ENCODE results near the gene CCDC40. TPM values are rescaled to one million over a fixed set of nuclear protein-coding genes. Genes with fewer than 3 reads are reported as not detected.

CCDC40 gene
- total and polyA plus RNA-seq, 2 of the 13 experiments (the other 11 are each of a cell fraction or from before 2014, with no cell fraction given), result 4.1 to 5.5 TPM

DNA sequence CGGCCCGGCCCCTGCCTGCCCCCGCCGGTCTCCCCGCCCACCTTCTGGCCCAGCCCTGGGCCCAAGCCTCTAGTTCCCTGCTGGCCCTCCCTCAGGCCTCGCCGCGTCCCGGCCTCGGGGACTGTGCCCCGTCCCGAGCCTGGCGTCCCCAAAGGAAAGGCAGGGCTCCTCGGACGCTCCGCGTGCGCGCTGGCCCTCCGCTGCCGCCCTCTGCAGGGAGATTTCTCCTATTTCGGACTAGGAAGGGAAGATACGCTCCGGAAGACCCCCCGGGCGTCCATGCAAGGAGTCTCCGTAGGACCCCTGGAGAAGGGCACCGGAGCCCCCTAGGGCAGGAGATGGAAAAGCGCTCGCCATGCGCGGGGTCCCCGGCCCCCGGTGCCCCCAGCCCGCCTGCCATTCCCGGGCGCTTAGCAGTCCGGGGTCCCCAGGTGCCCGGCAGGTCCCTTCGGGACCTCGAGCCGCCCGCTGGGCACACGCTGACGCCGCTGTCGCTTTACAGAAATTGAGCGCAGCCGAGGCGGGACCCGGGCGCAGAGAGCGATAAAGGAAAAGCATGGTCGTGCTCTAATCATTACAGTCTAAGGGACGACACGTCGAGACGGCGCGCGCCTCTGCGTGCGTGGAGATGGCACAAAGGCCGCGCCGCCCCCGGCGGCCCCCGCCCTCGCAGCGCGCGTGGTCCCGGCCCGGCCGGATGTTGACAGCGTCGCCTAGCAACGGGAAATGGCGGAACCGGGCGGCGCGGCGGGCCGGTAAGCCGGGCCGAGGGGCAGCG, at the start of gene CCDC40 (continued):
- TF ChIP-seq PPARG (CRISPR knock-in tag; conservative IDR thresholded peaks at IDR 0.05), result peak; percentile 57
- TF ChIP-seq, protein P1, sequence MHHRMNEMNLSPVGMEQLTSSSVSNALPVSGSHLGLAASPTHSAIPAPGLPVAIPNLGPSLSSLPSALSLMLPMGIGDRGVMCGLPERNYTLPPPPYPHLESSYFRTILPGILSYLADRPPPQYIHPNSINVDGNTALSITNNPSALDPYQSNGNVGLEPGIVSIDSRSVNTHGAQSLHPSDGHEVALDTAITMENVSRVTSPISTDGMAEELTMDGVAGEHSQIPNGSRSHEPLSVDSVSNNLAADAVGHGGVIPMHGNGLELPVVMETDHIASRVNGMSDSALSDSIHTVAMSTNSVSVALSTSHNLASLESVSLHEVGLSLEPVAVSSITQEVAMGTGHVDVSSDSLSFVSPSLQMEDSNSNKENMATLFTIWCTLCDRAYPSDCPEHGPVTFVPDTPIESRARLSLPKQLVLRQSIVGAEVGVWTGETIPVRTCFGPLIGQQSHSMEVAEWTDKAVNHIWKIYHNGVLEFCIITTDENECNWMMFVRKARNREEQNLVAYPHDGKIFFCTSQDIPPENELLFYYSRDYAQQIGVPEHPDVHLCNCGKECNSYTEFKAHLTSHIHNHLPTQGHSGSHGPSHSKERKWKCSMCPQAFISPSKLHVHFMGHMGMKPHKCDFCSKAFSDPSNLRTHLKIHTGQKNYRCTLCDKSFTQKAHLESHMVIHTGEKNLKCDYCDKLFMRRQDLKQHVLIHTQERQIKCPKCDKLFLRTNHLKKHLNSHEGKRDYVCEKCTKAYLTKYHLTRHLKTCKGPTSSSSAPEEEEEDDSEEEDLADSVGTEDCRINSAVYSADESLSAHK (CRISPR knock-in tag; IDR thresholded peaks at IDR 0.05; ENCODE audit: borderline replicate concordance), result no peak
- no peak for TF ChIP-seq ZNF260 (CRISPR knock-in tag; IDR thresholded peaks at IDR 0.05; ENCODE audit: borderline replicate concordance, low read depth)
- TF ChIP-seq ZNF567 (CRISPR knock-in tag; IDR thresholded peaks at IDR 0.05; ENCODE audit: borderline replicate concordance), result peak; percentile 83; the same call in 1 of the 2 replicates
- TF ChIP-seq JUND (CRISPR knock-in tag; IDR thresholded peaks at IDR 0.05), result 0 out of 2 replicates have a peak, but pooled peaks have one; percentile 6

DNA sequence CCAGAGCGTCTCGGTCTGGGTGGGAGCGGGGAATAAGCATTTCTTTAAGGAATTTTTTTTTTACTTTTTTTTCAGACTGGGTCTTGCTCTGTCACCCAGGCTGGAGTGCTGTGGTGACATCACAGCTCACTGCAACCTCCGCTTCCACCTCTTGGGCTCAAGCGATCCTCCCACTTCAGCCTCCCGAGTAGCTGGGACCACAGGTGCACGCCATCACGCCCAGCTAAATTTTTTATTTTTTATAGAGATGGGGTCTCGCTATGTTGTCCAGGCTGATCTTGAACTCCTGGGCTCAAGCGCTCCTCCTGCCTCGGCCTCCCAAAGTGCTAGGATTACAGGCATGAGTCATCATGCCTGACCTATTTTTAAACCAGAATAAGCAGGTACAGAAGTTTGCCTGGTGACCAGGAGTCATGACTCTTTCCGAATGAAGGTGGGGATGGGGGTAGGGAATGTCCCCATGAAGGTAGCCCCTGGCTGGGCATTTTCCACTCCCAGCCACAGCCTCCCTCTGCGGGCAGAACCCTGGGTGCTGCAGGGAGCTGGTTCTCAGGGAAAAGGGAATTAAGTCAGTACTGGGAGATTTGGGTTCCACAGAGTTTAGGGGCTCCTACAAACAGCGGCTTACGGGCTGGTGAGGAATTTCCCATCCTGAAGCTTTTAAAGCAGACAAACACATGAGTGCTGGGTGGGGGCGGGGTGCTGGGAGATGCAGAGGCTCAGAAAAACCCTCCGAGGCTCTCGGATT, 49.1 kb upstream of the CCDC40 start:
- CTCF ChIA-PET (ENCODE audit: low intra/inter-chr PET ratio, low total read pairs), result interaction anchor here (0.8 kb wide), 1 partner anchor 17 kb away, joined by 3 read pairs; no protein-coding TSS in a partner anchor
- peak overlapping the region; percentile 2 to 64 (median 52) for H3K4me3 ChIP-seq (replicated peaks in 1 of 3; ENCODE audit: insufficient read depth in 1 of 3, low read depth in 2 of 3, low read length in 3 of 3)
- H3K9me3 ChIP-seq (ENCODE audit: low read length), result no peaks in the 10 kb centered on the region
- in situ Hi-C loops (cut with HindIII; ENCODE audit: extremely low pct_ligation_motif_present, low pct_unique_long_range_greater_than_20kb) (no loop called here), intact Hi-C loops (cut with micrococcal nuclease; ENCODE audit: unreplicated experiment) (loop anchor here (2.0 to 5.0 kb wide), 2 partner anchors 17 to 245 kb away; no protein-coding TSS in a partner anchor)
- H3K4me2 ChIP-seq (ENCODE audit: low read depth, low read length), result peak overlapping the region; percentile 88
- peak overlapping the region; percentile 73 for H3K9ac ChIP-seq (ENCODE audit: insufficient read depth, low read depth, low read length)
- H4K20me1 ChIP-seq (ENCODE audit: insufficient read depth, low read length), result no peaks in the 10 kb centered on the region
- peak; percentile 32 for FAIRE-seq
- H3K79me2 ChIP-seq (ENCODE audit: insufficient read depth, low read length), result peaks cover 16% of the 10 kb centered on the region
- WGBS (ENCODE audit: low lambda C conversion rate), result 7% methylated on average over 18 of the region's 18 CpGs
- BruUV-seq (replicated peaks), result no TSS peak
- no peak for ATAC-seq
- peak overlapping the region; percentile 90 for H3K27ac ChIP-seq (ENCODE audit: extremely low read length, insufficient read depth, low read length)
- peaks cover 82% of the 10 kb centered on the region for H3K4me1 ChIP-seq (ENCODE audit: insufficient read depth, low read length)
- no peaks in the 10 kb centered on the region for H3K36me3 ChIP-seq (replicated peaks in 1 of 2; ENCODE audit: control insufficient read depth in 1 of 2, insufficient read depth in 2 of 2, low read length in 2 of 2)
- DNase-seq (ENCODE audit: low spot score), result peak; percentile 82
- no peak overlapping the region for H2AFZ ChIP-seq (ENCODE audit: low read length)
- no peaks in the 10 kb centered on the region for H3K27me3 ChIP-seq (ENCODE audit: control insufficient read depth in 1 of 2, insufficient read depth in 2 of 2, low read length in 2 of 2)
- POLR2A ChIA-PET, result interaction anchor here (0.6 to 10.9 kb wide), 31 partner anchors 9 to 248 kb away, joined by 3 to 333 read pairs (median 5); partner anchors contain the start of genes CBX4 and CBX8
- no peak for TF ChIP-seq ZNF234 (CRISPR knock-in tag; conservative IDR thresholded peaks at IDR 0.05)
- TF ChIP-seq, protein P2, sequence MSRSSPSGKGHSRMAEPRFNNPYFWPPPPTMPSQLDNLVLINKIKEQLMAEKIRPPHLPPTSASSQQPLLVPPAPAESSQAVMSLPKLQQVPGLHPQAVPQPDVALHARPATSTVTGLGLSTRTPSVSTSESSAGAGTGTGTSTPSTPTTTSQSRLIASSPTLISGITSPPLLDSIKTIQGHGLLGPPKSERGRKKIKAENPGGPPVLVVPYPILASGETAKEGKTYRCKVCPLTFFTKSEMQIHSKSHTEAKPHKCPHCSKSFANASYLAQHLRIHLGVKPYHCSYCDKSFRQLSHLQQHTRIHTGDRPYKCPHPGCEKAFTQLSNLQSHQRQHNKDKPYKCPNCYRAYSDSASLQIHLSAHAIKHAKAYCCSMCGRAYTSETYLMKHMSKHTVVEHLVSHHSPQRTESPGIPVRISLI (CRISPR knock-in tag; IDR thresholded peaks at IDR 0.05; ENCODE audit: borderline replicate concordance), result 0 out of 2 replicates have a peak, but pooled peaks have one; percentile 0
- TF ChIP-seq ZNF484 (CRISPR knock-in tag; IDR thresholded peaks at IDR 0.05; ENCODE audit: borderline replicate concordance, low read depth), result no peak
- no peak for TF ChIP-seq TP53 (CRISPR knock-in tag; conservative IDR thresholded peaks at IDR 0.05)
- 0 out of 2 replicates have a peak, but pooled peaks have one; percentile 44 for TF ChIP-seq RFXAP (CRISPR knock-in tag; IDR thresholded peaks at IDR 0.05; ENCODE audit: borderline replicate concordance)
- TF ChIP-seq TCF7 (IDR thresholded peaks at IDR 0.05; ENCODE audit: low read depth), result no peak
- peak; percentile 100 for TF ChIP-seq ZNF121 (CRISPR knock-in tag; IDR thresholded peaks at IDR 0.05)
- TF ChIP-seq, protein P3, sequence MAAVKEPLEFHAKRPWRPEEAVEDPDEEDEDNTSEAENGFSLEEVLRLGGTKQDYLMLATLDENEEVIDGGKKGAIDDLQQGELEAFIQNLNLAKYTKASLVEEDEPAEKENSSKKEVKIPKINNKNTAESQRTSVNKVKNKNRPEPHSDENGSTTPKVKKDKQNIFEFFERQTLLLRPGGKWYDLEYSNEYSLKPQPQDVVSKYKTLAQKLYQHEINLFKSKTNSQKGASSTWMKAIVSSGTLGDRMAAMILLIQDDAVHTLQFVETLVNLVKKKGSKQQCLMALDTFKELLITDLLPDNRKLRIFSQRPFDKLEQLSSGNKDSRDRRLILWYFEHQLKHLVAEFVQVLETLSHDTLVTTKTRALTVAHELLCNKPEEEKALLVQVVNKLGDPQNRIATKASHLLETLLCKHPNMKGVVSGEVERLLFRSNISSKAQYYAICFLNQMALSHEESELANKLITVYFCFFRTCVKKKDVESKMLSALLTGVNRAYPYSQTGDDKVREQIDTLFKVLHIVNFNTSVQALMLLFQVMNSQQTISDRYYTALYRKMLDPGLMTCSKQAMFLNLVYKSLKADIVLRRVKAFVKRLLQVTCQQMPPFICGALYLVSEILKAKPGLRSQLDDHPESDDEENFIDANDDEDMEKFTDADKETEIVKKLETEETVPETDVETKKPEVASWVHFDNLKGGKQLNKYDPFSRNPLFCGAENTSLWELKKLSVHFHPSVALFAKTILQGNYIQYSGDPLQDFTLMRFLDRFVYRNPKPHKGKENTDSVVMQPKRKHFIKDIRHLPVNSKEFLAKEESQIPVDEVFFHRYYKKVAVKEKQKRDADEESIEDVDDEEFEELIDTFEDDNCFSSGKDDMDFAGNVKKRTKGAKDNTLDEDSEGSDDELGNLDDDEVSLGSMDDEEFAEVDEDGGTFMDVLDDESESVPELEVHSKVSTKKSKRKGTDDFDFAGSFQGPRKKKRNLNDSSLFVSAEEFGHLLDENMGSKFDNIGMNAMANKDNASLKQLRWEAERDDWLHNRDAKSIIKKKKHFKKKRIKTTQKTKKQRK (IDR thresholded peaks at IDR 0.05; ENCODE audit: low read length), result no peak
